GM18867 (cell line): Measurements from ENCODE around the gene NAPSA.

Experiments
- ATAC-seq: cut with Tn5 transposase; IDR thresholded peaks from one replicate; pipeline ENCODE4 v1.9.1; 2021; ENCODE audit warnings: mild to moderate bottlenecking, moderate library complexity; ENCODE audit not compliant: unreplicated experiment

NAPSA gene

DNA sequence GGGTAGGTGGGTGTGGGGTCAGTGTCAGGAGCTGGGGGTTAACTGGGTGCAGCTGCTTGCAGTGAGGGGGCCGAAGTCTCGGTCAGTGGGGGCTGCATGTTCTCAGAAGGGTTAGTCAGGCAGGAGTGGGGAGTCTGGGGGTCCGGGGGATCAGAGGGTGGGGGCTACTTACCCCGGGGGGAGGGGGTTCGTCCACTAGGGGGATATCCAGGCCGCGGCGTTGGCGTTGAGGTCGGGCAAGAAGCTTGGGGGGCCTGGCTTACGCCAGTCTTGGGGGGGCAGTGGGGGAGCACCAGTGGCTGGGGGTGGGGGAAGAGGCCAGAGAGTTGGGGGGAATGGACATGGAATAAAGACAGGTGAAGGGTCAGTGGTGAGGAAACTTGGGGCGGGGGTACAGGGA is 45.4 kb downstream of the NAPSA start:
- no peak for ATAC-seq

DNA sequence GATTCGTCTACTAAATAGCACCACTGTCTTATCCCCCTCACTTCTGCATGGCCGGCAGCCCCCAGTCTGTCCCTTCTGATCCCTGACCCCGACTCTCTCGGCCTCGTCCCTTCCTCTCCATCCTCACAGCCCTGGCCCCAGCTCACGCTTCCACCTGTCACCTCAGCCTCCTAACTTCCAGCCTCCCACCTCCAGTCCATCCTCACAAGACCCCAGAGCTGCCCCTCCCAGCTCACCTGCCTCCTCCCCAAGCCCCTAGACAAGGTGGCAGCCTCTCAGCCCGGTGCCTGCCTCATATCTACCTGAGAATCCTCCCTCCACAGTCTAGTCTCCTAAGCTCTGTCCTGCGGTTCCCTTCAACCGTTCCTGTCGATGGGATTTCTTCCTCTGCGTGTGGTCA is 46.3 kb downstream of the NAPSA start:
- no peak for ATAC-seq

DNA sequence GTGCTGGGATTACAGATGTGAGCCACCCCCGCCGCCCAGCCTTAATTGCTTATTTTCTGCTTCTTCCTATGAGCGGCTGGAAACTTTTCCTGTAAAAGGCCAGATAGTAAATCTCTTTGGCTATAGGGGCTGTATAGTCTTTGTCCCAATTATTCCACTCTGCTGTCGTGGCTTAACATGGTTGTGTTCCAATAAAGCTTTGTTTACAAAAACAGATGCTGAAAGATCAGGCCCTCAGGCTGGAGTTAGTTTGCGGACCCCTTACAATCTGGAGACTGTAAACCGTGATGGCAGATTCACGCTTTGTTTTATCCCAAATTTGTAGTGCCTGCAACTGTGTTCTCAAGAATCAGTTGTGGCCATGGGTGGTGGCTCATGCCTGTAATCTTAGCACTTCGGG is 47.0 kb downstream of the NAPSA start:
- ATAC-seq = no peak

DNA sequence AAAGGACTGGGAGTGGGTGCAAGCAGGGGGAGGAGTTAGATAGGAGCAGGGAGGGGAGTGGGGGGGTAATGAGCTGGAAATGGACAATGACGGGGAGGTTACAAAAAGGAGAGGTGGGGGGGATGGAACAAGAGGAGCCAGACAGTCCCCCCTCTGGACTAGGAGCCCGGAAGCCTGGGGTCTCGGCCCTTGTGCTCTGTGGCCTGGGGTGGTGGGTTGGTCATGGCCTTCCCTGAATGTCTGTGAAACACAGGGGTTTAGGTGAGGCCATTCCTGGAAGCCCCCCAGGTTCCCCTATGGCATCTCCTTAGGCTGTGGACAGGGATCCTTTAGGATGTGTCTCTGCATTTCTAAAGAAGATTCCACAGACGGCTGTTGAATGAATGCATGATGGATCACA is 48.3 kb downstream of the NAPSA start:
- no peak for ATAC-seq

DNA sequence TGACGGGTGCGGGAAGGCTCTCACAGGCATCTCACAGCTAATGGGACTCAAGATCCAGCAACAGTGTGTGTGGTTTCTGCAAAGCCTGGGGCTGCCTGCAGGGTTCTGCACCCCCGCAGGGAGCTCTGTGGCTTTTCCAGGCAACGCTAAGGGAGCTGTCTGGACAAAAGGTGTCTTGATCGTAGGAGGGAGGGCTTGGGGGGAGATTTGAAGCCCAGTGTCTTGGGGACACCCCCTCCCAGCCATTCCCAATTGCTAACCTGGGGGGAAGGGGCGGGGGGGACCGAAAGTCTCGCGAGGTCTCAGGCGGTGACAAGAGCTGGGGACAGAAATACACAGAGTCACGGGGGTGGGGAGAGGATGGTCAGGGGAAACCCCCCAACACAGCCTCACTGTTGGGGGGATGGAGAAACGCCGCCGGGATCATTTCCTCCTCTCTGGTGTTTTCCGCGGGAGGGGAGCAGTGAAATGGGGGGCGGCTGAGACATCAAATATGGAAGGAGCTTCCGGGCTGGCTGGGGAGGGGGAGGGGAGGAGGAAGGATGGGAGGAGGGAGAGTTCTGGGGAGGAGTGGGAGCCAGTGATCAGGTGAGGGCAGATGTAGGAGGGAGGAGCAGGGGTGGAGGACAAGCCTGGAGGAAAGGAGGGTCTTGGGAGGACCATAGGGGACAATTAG is 49.5 kb downstream of the NAPSA start:
- no peak for ATAC-seq

DNA sequence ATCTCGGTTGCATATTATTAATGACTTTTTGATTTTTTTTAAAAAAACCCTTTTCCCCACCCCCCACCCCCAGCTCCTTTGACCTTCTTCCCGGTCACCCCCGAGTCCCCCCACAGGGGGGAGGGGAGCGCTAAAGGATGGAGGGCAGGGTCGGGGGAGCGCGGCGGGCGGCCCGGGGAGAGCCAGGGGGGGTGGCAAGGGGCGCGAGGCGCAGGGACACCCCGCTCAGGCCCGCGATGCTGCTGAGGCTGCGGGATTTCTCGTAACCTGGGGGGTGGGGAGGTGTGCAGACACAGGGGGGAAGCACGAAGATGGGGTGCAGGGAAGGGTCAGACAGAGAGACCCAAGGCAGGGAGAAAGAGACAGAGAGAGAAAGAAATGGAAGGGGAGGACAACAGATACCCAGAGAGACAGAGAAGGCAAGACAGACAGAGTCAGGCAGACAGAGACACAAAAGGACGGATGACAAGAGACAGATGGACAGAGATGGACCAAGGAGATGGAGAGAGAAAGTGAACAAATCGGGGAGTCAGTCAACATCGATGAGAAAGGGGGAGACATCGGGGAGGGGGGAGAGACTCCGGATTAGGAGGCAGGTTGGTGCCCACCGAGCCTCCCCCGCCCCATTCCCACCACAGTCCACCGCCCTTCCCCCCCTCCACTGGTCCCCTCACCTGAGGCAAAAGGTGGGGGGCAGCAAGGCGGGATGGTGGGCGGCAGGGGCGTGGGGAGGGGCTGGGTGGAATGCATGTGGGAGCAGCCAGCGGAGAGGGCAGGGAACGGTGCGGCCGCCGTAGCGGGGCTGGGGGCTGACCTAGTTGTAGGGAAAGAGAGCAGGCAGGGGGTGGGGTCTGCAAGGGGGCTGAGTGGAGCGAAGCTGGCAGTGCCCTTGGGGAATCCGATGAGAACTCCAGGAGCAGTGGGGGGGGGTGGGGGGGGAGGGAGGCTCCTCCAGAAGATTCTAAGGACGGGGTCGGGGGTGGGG is 50.4 kb downstream of the NAPSA start:
- ATAC-seq = no peak

DNA sequence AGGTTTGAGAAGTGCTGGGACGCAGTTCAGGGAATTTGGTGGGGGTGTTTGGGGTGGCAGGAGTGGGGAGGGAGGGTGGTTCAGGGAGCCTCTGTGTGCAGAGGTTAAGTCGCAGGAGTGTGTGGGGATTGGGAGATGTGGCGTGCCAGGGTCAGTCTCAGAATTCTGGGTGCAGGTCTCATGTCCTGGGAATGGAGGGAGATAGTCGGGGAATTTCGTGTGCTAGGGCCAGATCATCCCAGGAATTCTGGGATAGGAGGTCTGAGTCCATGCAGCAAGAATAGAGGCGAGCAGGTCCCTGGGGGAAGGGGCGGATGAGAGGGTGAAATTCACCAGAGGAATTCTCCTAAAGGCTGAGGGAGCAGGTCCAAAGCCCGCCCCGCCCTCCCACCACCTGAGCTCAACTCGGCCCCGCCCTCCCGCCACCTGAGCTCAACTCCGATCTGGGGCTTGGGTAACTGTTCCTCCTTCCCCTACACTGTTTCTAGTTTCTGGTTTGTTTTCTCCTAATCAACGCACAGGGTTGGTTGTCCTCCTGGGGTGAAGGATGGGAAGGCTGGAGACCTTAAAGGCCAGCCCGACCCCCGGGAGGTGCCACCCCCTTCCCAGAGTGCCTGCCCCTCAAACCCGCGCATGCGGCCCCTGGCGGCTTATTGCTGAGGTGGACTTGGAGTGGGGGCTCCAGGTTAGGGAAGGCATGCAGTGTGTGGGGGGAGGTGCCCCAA is 51.5 kb downstream of the NAPSA start:
- ATAC-seq = no peak

DNA sequence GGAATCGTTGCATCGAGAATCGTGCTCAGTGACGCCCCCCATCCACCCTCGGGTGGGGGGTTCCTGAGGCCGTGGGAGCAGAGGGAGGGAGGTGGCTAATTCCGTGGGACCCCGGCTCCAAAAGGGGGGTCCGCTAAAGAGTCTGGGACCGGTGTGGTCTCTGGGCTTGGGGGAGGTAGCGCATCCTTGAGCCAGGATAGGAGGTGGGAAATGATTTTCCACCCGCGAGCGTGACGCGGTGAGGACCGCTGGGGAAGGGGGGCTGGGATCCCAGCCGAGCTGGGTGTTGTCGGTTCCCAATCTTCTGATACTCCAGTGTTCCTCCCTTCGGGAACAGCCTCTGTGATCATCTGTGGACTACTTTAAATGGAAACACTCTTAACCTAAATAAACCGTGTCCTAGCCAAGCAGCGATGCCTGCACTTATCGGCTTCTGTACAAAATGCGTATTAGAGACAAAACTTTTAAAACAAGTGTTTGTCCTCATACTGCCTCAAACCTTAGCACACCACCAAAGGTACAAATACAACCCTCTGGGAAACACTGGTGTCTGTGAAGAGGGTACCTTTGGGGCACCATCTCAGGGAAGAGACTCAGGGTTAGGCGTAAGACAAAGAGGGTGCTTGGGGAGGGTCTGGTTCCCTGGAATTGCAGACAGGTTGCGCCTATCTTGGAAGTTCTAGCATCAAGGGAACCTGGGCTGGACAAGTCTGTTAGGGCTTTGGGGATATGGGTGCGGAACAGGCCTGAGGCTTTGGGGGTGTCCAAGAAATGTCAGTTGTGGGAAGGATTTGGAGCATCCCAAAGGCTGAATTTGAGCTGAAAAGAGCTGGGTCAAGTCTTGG is 52.2 kb downstream of the NAPSA start:
- ATAC-seq = no peak

DNA sequence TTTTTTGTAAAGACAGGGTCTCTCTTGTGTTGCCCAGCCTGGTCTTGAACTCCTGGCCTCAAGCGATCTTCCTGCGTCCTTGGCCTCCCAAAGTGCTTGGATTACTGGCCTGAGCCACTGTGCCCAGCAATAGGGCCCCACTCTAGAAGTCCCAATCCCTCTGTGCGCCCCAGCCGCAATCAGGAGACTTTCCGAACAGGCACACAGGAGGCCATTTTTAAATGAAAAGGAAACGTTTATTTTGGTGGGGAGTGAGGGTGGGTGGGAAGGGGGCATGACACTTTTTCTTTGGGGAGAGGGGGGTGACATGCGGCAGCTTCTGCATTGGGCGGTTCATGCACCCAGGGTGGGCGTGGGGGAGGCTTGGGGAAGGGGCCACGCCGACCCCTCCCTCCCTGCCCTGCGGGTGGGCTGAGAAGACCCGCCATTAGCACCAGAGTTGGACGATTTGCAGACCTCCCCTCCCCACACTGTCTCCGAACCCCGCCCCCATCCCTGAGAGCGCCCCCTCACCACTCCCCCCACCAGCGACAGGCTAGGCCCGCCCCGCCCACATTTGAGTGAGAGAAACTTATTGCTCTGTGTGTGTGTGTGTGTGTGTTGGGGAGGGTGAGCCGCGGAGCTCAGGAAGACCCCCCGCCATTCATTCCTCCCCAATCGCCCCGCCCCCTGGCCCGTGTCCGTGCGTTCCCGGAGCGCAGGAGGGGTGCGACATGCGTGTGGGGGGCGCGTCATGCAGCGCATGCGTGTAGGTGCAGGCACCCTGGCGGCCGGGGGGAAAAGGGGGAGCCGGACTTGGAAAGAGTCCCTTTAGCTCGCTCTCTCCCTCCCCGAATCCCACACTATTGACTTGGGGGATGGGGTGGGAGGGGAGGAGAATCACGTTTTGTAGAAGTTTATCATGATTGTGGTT is 53.5 kb downstream of the NAPSA start:
- no peak for ATAC-seq

DNA sequence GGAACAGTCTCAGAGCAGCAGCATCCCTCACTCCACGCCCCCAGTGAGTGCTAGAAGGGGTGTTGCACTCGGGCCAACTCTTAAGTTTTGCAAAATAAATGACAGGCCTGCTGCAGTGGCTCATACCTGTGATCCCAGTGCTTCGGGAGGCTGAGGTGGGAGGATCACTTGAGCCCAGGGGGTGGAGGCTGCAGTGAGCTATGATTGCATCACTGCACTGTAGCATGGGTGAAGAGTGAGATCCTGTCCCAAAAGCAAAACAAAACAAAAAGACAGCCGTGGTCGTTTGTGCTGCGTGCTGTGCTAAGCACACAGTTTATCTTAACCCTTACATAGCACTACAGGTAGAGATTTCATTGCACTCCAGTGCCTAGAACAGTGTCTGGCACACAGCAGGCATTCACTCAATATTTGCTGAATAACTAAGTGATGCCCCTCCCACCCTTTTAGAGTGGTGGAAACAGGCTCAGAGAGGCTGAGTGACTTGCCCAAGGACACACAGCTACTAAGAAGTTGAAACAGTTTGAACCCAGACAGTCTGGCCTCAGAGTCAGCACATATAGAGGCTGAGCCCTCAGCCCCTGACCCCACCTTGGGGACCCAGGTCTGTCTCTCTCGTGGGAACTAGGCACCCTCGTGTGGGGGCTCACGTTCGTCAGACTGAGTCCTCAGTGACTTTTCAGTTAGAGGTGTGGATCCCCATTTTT is 54.5 kb downstream of the NAPSA start:
- ATAC-seq = no peak

DNA sequence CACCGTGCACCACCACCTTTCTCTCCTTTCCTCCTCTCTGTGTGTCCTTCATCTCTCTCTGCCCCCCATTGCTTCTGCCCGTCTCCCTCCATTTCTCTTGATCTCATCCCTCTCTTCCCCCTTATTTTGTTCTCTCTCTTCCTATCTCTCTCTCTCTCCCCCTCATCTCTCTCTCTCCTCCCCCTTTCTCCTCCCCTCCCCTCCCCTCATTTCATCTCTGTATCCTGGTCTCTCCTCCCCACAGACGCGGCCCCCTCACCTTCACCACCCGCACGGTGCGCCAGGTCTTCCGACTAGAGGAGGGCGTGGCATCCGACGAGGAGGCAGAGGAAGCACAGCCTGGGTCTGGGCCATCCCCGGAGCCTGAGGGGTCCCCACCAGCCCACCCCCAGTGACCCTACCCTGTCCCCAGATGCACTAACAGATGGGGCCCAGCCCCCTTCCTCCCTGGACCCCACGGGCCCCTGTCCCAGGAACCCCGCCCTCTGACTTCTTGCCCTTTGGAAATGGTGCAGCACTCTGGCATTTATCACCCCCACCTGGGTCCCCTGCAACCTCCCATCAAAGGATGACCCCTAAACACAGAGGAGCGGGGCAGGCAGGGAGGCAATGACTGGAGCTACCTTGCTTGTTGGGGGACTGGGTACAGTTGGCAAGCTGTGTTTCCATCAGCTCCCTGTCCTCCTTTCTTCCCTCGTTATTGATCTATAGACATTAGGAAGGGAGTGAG is 55.9 kb downstream of the NAPSA start:
- ATAC-seq = no peak

DNA sequence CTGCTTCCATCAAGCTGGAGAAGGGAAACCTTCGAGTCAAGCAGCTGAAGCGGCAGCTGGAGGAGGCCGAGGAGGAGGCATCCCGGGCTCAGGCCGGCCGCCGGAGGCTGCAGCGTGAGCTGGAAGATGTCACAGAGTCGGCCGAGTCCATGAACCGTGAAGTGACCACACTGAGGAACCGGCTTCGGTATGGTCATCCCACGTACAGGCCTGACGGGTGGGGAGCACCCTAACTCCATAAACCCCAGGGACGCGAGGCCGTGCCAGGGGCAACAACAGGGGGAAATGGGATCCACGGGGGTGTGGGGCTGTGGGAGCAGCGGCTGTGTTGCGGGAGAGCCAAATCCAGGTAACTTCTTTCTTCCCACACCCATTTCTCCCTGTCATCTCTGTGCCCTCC is 56.4 kb downstream of the NAPSA start:
- ATAC-seq = no peak
